Activated T-helper 9 cell treated with anti-CD3 and anti-CD28 coated beads, Interleukin-2, amount 50 U/mL, for 16 hours (primary cell): ENCODE results near the gene SCAF4.
"Not testable (repeated sequence)": the region's sequence is repeated elsewhere in the genome, so short reads cannot be mapped to it uniquely, and the experiment has no call there.

Experiments
- DNase-seq: peaks from one replicate; pipeline ENCODE4 v3.0.0-alpha.2; 2020; ENCODE audit warnings: low read depth

SCAF4 gene

GRCh38 chr21:31641416-31641922 lies 90.4 kb downstream of the SCAF4 start:
- DNase-seq, result no peak

GRCh38 chr21:31636874-31637273 lies 95.0 kb downstream of the SCAF4 start:
- DNase-seq, result no peak

- DNase-seq, result no peak
Measured at GRCh38 chr21:31634993-31635392, 96.9 kb downstream of the SCAF4 start.

- not testable (repeated sequence) for DNase-seq
Measured at GRCh38 chr21:31631881-31632280, 100.0 kb downstream of the SCAF4 start.

- no peak for DNase-seq
Measured at GRCh38 chr21:31629972-31630711, 101.8 kb downstream of the SCAF4 start.

GRCh38 chr21:31624961-31625491 lies 106.9 kb downstream of the SCAF4 start:
- DNase-seq, result no peak

- DNase-seq, result no peak
Measured at GRCh38 chr21:31624181-31624580, 107.7 kb downstream of the SCAF4 start.

GRCh38 chr21:31623664-31624063 lies 108.3 kb downstream of the SCAF4 start:
- no peak for DNase-seq

- no peak for DNase-seq
Measured at GRCh38 chr21:31622397-31622796, 109.5 kb downstream of the SCAF4 start.
